ENCODE measurements around the gene SLC22A17.

The SLC22A17 gene

GRCh38 chr14:23361763-23362162 is 9.1 kb upstream of the SLC22A17 start:
- no peak for DNase-seq (ENCODE audit: low spot score)

- peak; percentile 65 for DNase-seq (ENCODE audit: low spot score)
Observed at GRCh38 chr14:23361320-23361719, 8.6 kb upstream of the SLC22A17 start.

GRCh38 chr14:23360496-23360895 is 7.8 kb upstream of the SLC22A17 start:
- DNase-seq (ENCODE audit: low spot score): no peak

GRCh38 chr14:23359722-23360447 is 7.2 kb upstream of the SLC22A17 start:
- DNase-seq (ENCODE audit: low spot score): no peak

- DNase-seq (ENCODE audit: low spot score): no peak
Observed at GRCh38 chr14:23359167-23359626, 6.5 kb upstream of the SLC22A17 start.

GRCh38 chr14:23358553-23359166 is 6.0 kb upstream of the SLC22A17 start:
- DNase-seq (ENCODE audit: low spot score): no peak

- no peak for DNase-seq (ENCODE audit: low spot score)
Observed at GRCh38 chr14:23358042-23358441, 5.4 kb upstream of the SLC22A17 start.

- no peak for DNase-seq (ENCODE audit: low spot score)
Observed at GRCh38 chr14:23357261-23357660, 4.6 kb upstream of the SLC22A17 start.

- no peak for DNase-seq (ENCODE audit: low spot score)
Observed at GRCh38 chr14:23356662-23357061, 4.0 kb upstream of the SLC22A17 start.

- no peak for DNase-seq (ENCODE audit: low spot score)
Observed at GRCh38 chr14:23355871-23356435, 3.3 kb upstream of the SLC22A17 start.

- no peak for DNase-seq (ENCODE audit: low spot score)
Observed at GRCh38 chr14:23354990-23355389, 2.3 kb upstream of the SLC22A17 start.

GRCh38 chr14:23353433-23353780 is 720 bp upstream of the SLC22A17 start:
- no peak for DNase-seq (ENCODE audit: low spot score)

GRCh38 chr14:23351681-23352505 is 794 bp downstream of the SLC22A17 start:
- DNase-seq (ENCODE audit: low spot score): no peak

GRCh38 chr14:23349156-23349845 is 3.4 kb downstream of the SLC22A17 start:
- no peak for DNase-seq (ENCODE audit: low spot score)

GRCh38 chr14:23348297-23348655 is 4.4 kb downstream of the SLC22A17 start:
- DNase-seq (ENCODE audit: low spot score): no peak

GRCh38 chr14:23347406-23348296 is 5.0 kb downstream of the SLC22A17 start:
- no peak for DNase-seq (ENCODE audit: low spot score)

- DNase-seq (ENCODE audit: low spot score): no peak
Observed at GRCh38 chr14:23346693-23347405, 5.8 kb downstream of the SLC22A17 start.

- no peak for DNase-seq (ENCODE audit: low spot score)
Observed at GRCh38 chr14:23345987-23346692, 6.5 kb downstream of the SLC22A17 start.

- no peak for DNase-seq (ENCODE audit: low spot score)
Observed at GRCh38 chr14:23344481-23344880, 8.2 kb downstream of the SLC22A17 start.

All from hepatic stellate cell (primary cell).